Endometrial microvascular endothelial cells (primary cell): Measurements from ENCODE around the gene CDH8. TPM values are rescaled to one million over a fixed set of nuclear protein-coding genes. Genes with fewer than 3 reads are reported as not detected.
"Not testable (repeated sequence)": the region's sequence is repeated elsewhere in the genome, so short reads cannot be mapped to it uniquely, and the experiment has no call there.

ENCODE experiments used
- in situ Hi-C: cut with HindIII; loops from 2 replicates; pipeline ENCODE4 v1.10.0; 2017; ENCODE audit warnings: low sequenced_read_pairs, low pct_unique_long_range_greater_than_20kb; ENCODE audit errors: inconsistent ontology term
- total RNA-seq: library from RNA; depleted of rRNA; stranded (reverse); fragments of >200 nt; gene quantifications from one replicate; pipeline ENCODE4 v1.2.3, GENCODE V29; 2015; ENCODE audit errors: inconsistent ontology term

The CDH8 gene
- total RNA-seq, 1 donor from 2014 or later, result 0.28 TPM

GRCh38 chr16:61952841-61953240, 83.4 kb downstream of the CDH8 start:
- in situ Hi-C loops, result no loop called here

GRCh38 chr16:61948414-61948813, 87.8 kb downstream of the CDH8 start:
- in situ Hi-C loops, result no loop called here

GRCh38 chr16:61946019-61946418, 90.2 kb downstream of the CDH8 start:
- in situ Hi-C loops, result no loop called here

DNA sequence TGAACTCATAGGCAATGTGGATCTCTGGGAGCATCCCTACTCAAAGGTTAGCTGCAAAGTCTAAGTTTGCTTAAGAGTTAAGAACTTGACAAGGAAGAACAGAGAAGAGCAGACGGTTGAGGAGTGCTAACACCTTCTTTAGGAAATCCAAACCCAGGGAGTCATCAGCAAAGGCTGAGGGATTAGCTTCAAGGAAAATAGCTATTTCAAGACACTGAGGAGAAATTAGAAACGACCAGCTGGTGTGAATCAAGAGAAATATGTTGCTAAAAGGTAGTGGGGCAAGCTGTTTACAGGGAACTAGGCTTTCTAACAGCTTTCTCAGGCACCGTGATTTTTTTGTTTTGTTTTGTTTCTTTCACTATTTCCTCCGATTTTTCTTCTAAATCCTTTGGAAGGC, 90.7 kb downstream of the CDH8 start:
- in situ Hi-C loops, result no loop called here

- in situ Hi-C loops, result no loop called here
These were observed 92.2 kb downstream of the CDH8 start for GRCh38 chr16:61944004-61944403.

DNA sequence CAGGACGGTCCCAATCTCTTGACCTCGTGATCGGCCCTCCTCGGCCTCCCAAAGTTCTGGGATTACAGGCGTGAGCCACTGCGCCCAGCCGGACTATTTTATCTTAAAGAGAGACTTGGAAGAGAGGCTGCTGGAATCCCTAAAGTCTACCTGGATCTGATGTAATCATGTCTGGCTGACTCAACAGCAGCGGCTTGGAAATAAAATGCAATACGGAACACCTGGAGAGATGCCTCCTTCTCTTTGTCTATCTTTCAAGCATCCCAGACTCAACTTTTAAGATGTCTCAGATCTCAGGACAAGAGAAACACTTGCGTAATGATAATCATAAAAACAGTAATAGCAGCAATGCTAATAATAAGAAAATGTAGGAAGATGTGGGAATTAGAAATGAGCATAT, 95.6 kb downstream of the CDH8 start:
- in situ Hi-C loops, result no loop called here

- in situ Hi-C loops, result no loop called here
These were observed 98.6 kb downstream of the CDH8 start for GRCh38 chr16:61937646-61938045.

GRCh38 chr16:61936522-61936921, 99.7 kb downstream of the CDH8 start:
- in situ Hi-C loops, result no loop called here

GRCh38 chr16:61934601-61935000, 101.6 kb downstream of the CDH8 start:
- in situ Hi-C loops, result no loop called here

- in situ Hi-C loops, result no loop called here
These were observed 106.5 kb downstream of the CDH8 start for GRCh38 chr16:61929776-61930175.

- in situ Hi-C loops, result no loop called here
These were observed 109.5 kb downstream of the CDH8 start for GRCh38 chr16:61926766-61927165.

DNA sequence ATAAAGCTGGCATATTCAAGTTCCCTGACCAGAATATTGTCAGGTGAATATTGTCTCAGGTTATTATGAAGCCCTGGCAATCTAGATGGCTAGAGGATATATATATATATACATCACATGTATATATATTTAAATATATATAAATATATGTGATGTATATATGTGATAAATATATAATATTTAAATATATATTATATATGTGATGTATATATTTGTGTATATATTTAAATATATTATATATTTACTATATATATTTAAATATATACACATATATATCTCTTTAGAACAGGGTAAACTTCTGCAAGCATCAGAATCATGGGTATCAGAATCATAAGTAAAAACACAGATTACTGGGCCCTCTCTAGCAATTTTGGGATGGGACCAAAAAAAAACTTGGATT, 112.6 kb downstream of the CDH8 start:
- in situ Hi-C loops, result no loop called here

DNA sequence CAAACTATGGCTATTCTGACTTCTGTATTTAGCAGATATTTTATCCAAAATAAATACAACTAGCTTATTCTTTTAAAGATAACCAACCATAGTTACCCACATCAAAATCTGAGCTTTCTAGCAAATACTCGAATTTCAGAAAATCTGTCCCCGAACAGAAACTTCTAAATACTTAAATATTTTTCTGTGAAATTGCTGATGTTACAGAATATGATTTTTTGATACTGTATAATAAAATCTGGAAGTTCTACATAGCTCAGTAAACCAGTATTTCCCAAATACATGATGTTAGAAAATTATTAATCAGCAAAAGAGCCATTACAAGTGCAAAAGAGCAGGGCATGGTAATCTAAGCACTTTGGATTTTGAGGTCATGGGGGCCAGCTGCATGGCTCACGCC, 114.9 kb downstream of the CDH8 start:
- in situ Hi-C loops, result no loop called here

- in situ Hi-C loops, result not testable (repeated sequence)
These were observed 118.1 kb downstream of the CDH8 start for GRCh38 chr16:61917865-61918826.

- in situ Hi-C loops, result no loop called here
These were observed 120.7 kb downstream of the CDH8 start for GRCh38 chr16:61915569-61915968.

GRCh38 chr16:61909074-61909473, 127.2 kb downstream of the CDH8 start:
- in situ Hi-C loops, result no loop called here

DNA sequence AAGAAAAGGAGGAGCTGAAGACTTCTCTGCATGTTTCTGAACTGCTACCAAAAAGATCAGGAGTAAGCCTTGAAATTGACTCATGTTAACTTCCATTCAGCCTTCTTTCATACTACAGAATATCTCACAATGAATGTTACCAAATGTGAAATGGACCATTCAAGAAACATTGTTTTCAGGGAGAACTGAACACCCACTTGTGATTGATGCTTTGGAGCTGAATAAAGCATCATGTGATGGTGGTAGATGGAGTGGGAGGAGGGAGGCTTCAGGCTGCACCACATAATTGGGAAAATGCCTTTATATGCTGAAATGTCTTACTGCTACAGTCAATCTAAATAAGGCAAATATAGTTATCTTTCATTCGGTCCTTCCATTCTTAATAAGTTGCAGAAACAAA, 127.8 kb downstream of the CDH8 start:
- in situ Hi-C loops, result no loop called here

DNA sequence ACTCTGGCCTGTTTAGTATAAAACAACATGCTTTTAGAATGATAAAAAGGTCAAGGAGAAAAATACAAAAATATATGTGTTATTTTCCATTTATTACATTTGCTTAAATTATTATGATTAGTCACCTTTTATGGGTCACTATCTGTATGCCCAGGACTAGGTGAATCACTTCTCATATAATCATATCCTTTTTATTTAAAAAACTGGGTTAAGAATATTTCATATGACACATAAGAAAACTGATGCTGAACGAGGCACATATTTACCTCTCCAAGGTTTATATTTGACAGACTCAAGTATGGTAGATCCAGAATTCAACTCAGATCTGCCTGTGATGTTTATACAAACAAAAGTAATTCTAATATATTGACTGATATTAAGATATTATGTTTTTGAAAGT, 134.5 kb downstream of the CDH8 start:
- in situ Hi-C loops, result no loop called here

DNA sequence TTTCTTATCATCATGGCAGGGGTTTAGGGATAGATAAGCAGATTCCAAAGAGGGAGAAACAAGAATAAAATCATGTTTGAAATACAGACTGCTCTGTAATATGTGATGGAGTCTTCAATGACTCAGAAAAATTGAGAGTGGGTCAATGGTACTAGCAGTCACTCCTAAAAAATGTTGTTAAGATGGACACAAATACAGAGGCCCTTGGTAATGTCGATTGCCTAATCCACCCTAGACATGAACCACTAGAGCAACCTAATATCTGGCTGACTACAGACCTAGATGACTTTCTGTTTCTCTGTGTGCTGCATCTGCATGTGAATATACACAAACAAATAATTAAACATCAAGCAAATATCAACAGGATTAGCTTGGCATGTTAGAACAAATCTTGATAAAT, 135.8 kb downstream of the CDH8 start:
- in situ Hi-C loops, result no loop called here

DNA sequence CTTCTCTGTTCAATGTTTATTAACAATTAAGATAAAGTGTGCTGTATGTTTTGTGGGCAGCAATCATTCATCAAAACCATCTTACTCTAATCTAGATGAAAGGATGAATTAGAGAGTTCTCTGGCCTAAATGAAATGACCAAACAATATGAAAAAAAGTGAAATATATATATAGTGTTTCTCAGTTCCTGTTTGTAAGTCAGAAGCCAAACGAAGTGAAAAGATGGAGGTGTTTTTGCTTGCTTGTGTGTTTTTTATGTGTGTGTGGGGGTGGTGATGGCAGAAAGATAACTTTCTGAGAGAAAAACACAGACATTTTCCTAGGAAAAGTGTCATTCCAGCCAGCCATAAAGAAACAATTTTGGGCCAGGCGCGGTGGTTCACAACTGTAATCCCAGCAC, 138.6 kb downstream of the CDH8 start:
- in situ Hi-C loops, result no loop called here

GRCh38 chr16:61892531-61892930, 143.7 kb downstream of the CDH8 start:
- in situ Hi-C loops, result no loop called here
